Measurements from ENCODE around the gene PATL1. TPM values are rescaled to one million over a fixed set of nuclear protein-coding genes. Genes with fewer than 3 reads are reported as not detected.

The PATL1 gene
- total and polyA plus RNA-seq, 3 donors from 2014 or later: 22.5 to 25.4 (median 24.0) TPM

- H3K9me3 ChIP-seq: no peaks in the 10 kb centered on the region
- 37 to 41% methylated on average over 1 of the region's 1 CpG for WGBS, 2 donors
- intact Hi-C loops (cut with DNase I; ENCODE audit: low total_unique reads): loop anchor here (10.0 kb wide), 1 partner anchor 102 kb away; no protein-coding TSS in a partner anchor
- DNase-seq: no peak
- H3K36me3 ChIP-seq (ENCODE audit: low read depth, missing control alignments): no peaks in the 10 kb centered on the region
- no peaks in the 10 kb centered on the region for H3K27me3 ChIP-seq
- no peak overlapping the region for H3K27ac ChIP-seq
- TF ChIP-seq CTCF (IDR thresholded peaks at IDR 0.05) (no peak), POLR2A (IDR thresholded peaks at IDR 0.05) (no peak)
- H3K4me1 ChIP-seq: peaks cover 9% of the 10 kb centered on the region
- no peak overlapping the region for H3K4me3 ChIP-seq
Observed at GRCh38 chr11:59666969-59667368, 1.9 kb downstream of the PATL1 start.

GRCh38 chr11:59660621-59661020, 8.2 kb downstream of the PATL1 start:
- no peaks in the 10 kb centered on the region for H3K36me3 ChIP-seq (ENCODE audit: low read depth, missing control alignments)
- TF ChIP-seq POLR2A (IDR thresholded peaks at IDR 0.05): no peak
- no peak for TF ChIP-seq CTCF (IDR thresholded peaks at IDR 0.05)
- H3K4me1 ChIP-seq: no peaks in the 10 kb centered on the region
- no peaks in the 10 kb centered on the region for H3K9me3 ChIP-seq
- H3K4me3 ChIP-seq: no peak overlapping the region
- DNase-seq: no peak
- intact Hi-C loops (cut with DNase I; ENCODE audit: low total_unique reads): loop anchor here (10.0 kb wide), 1 partner anchor 96 kb away; no protein-coding TSS in a partner anchor
- H3K27me3 ChIP-seq: no peaks in the 10 kb centered on the region
- WGBS, 2 donors: 80 to 83% methylated on average over 1 of the region's 1 CpG
- H3K27ac ChIP-seq: no peak overlapping the region

- intact Hi-C loops (cut with DNase I; ENCODE audit: low total_unique reads): loop anchor here (10.0 kb wide), 1 partner anchor 95 kb away; no protein-coding TSS in a partner anchor
- WGBS, 2 donors: 72 to 77% methylated on average over 2 of the region's 2 CpGs
Observed at GRCh38 chr11:59659981-59660380, 8.9 kb downstream of the PATL1 start.

GRCh38 chr11:59658036-59658435, 10.8 kb downstream of the PATL1 start:
- Histone ChIP-seq H3K27me3 (no peaks in the 10 kb centered on the region), H3K36me3 (ENCODE audit: low read depth, missing control alignments) (no peaks in the 10 kb centered on the region), H3K4me3 (no peak overlapping the region), H3K9me3 (no peaks in the 10 kb centered on the region), H3K27ac (no peak overlapping the region), H3K4me1 (no peaks in the 10 kb centered on the region)
- TF ChIP-seq POLR2A (IDR thresholded peaks at IDR 0.05) (no peak), CTCF (IDR thresholded peaks at IDR 0.05) (no peak)
- DNase-seq: no peak
- WGBS, 2 donors: 85 to 86% methylated on average over 5 of the region's 5 CpGs
- intact Hi-C loops (cut with DNase I; ENCODE audit: low total_unique reads): no loop called here

More at GRCh38 chr11:59659981-59660380, 8.9 kb downstream of the PATL1 start:
- no peak overlapping the region for H3K27ac ChIP-seq
- H3K4me3 ChIP-seq: no peak overlapping the region
- no peaks in the 10 kb centered on the region for H3K36me3 ChIP-seq (ENCODE audit: low read depth, missing control alignments)
- TF ChIP-seq POLR2A (IDR thresholded peaks at IDR 0.05) (no peak), CTCF (IDR thresholded peaks at IDR 0.05) (no peak)
- H3K9me3 ChIP-seq: no peaks in the 10 kb centered on the region
- no peaks in the 10 kb centered on the region for H3K27me3 ChIP-seq
- no peak for DNase-seq
- H3K4me1 ChIP-seq: no peaks in the 10 kb centered on the region

- 88 to 91% methylated on average over 4 of the region's 4 CpGs for WGBS, 2 donors
- Histone ChIP-seq H3K4me3 (no peak overlapping the region), H3K4me1 (no peaks in the 10 kb centered on the region), H3K27ac (no peak overlapping the region), H3K27me3 (no peaks in the 10 kb centered on the region), H3K36me3 (ENCODE audit: low read depth, missing control alignments) (no peaks in the 10 kb centered on the region), H3K9me3 (no peaks in the 10 kb centered on the region)
- DNase-seq: no peak
- TF ChIP-seq POLR2A (IDR thresholded peaks at IDR 0.05) (no peak), CTCF (IDR thresholded peaks at IDR 0.05) (no peak)
- intact Hi-C loops (cut with DNase I; ENCODE audit: low total_unique reads): no loop called here
Observed at GRCh38 chr11:59654893-59655292, 13.9 kb downstream of the PATL1 start.
